ENCODE results near the gene DOCK4. TPM values are rescaled to one million over a fixed set of nuclear protein-coding genes. Genes with fewer than 3 reads are reported as not detected.

DOCK4 gene
- total RNA-seq, 4 donors from 2014 or later: 9.9 to 30.9 (median 13.7) TPM

DNA sequence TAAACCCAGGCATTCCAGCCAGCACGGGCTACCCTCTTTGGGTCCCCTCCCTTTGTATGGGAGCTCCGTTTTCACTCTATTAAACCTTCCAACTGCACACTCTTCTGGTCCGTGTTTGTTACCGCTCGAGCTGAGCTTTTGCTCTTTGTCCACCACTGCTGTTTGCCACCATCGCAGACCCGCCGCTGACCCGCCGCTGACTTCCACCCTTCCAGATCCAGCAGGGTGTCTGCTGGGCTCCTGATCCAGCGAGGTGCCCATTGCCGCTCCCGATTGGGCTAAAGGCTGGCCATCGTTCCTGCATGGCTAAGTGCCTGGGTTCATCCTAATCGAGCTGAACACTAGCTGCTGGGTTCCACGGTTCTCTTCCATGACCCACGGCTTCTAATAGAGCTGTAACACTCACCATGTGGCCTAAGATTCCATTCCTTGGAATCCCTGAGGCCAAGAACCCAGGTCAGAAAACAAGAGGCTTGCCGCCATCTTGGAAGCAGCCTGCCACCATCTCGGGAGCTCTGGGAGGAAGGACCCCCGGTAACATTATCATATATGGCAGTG lies 14.8 kb upstream of the DOCK4 start:
- TF ChIP-seq POLR2A (IDR thresholded peaks at IDR 0.05): no peak
- TF ChIP-seq, protein P1, sequence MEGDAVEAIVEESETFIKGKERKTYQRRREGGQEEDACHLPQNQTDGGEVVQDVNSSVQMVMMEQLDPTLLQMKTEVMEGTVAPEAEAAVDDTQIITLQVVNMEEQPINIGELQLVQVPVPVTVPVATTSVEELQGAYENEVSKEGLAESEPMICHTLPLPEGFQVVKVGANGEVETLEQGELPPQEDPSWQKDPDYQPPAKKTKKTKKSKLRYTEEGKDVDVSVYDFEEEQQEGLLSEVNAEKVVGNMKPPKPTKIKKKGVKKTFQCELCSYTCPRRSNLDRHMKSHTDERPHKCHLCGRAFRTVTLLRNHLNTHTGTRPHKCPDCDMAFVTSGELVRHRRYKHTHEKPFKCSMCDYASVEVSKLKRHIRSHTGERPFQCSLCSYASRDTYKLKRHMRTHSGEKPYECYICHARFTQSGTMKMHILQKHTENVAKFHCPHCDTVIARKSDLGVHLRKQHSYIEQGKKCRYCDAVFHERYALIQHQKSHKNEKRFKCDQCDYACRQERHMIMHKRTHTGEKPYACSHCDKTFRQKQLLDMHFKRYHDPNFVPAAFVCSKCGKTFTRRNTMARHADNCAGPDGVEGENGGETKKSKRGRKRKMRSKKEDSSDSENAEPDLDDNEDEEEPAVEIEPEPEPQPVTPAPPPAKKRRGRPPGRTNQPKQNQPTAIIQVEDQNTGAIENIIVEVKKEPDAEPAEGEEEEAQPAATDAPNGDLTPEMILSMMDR (IDR thresholded peaks at IDR 0.05): no peak
- Histone ChIP-seq H3K27me3 (no peaks in the 10 kb centered on the region), H3K4me3 (no peak overlapping the region), H3K9me3 (no peaks in the 10 kb centered on the region), H3K36me3 (no peaks in the 10 kb centered on the region), H3K27ac (no peak overlapping the region), H3K4me1 (peaks cover 0 to 3% (median 2%) of the 10 kb centered on the region in 3 donors)
- 88 to 90% methylated on average over 4 to 20 of the region's 20 CpGs for WGBS, 2 donors
- no peak for DNase-seq
- intact Hi-C loops (cut with DNase I): no loop called here

DNA sequence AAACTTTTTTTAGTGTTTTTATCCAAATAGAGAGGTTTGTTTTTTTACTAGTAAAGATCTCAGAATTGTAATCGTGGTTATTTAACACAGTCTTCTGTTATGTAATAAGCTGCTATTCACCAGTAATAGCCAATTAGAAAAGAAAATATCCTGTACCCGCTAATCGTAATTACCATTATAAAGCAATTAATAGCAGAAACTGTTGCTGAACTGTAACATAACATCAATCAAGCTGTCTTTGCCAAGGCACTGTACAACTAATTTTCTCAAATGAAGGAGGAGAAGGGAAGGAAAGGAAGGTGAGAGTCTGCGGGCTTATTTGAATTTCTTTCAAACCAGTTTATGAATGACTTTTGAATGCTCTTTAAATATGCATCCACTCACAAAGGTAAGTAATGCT lies 9.6 kb upstream of the DOCK4 start:
- intact Hi-C loops (cut with DNase I): no loop called here
- H3K4me1 ChIP-seq: peaks cover 0 to 12% (median 0%) of the 10 kb centered on the region in 3 donors

DNA sequence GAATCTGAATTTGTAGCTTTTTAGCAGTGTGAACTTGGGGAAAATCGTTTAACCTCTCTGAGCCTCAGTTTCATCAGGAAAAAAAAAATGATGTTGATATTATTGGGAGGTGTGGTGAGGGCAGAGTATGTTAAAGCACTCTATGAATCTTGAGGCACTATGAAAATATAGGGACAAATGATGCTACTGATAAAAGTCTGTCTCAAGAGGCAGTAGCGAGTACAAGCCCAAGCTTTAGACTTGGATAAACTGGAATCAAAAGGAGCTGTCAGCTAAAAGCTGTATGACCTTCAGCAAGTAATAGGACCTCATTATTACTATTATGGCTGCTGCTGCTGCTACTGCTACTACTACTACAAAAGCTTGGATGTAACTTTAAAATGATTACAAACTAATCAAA lies 8.7 kb upstream of the DOCK4 start:
- no peak for TF ChIP-seq POLR2A (IDR thresholded peaks at IDR 0.05)
- TF ChIP-seq, protein P1 (IDR thresholded peaks at IDR 0.05): no peak
- Histone ChIP-seq H3K36me3 (no peaks in the 10 kb centered on the region), H3K27me3 (no peaks in the 10 kb centered on the region), H3K27ac (no peak overlapping the region), H3K9me3 (no peaks in the 10 kb centered on the region), H3K4me3 (no peak overlapping the region), H3K4me1 (peaks cover 0 to 12% (median 0%) of the 10 kb centered on the region in 3 donors)
- intact Hi-C loops (cut with DNase I): no loop called here
- 84 to 89% methylated on average over 2 of the region's 2 CpGs for WGBS, 2 donors
- no peak for DNase-seq

More for the DNA sequence above, 9.6 kb upstream of the DOCK4 start:
- DNase-seq: no peak
- no peak for TF ChIP-seq POLR2A (IDR thresholded peaks at IDR 0.05)
- TF ChIP-seq, protein P1 (IDR thresholded peaks at IDR 0.05): no peak
- H3K36me3 ChIP-seq: no peaks in the 10 kb centered on the region
- H3K27me3 ChIP-seq: no peaks in the 10 kb centered on the region
- H3K27ac ChIP-seq: no peak overlapping the region
- H3K4me3 ChIP-seq: no peak overlapping the region
- no peaks in the 10 kb centered on the region for H3K9me3 ChIP-seq
- 62 to 78% methylated on average over 4 of the region's 4 CpGs for WGBS, 2 donors

DNA sequence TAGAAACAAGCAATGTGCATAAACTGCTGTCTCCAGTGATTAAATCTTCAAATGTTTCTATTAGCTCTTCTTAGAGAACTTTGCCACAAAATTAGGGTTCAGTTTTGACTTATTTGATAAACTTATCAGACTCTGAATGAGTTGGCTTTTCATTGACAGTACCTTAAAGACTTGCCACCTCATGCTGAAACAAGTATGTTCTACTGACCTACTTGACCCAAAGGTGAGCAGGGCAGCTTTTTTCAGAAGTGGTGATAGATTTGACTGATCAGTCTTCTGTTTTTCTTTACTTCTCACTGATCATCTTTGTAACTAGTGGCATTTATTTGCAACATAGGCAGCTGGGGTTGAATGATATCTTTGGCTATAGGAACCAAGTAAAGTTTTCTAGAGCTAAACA lies 8.1 kb upstream of the DOCK4 start:
- no peak for DNase-seq
- Histone ChIP-seq H3K27ac (no peak overlapping the region), H3K4me1 (peaks cover 0 to 12% (median 0%) of the 10 kb centered on the region in 3 donors), H3K27me3 (no peaks in the 10 kb centered on the region), H3K4me3 (no peak overlapping the region), H3K36me3 (no peaks in the 10 kb centered on the region), H3K9me3 (no peaks in the 10 kb centered on the region)
- no peak for TF ChIP-seq POLR2A (IDR thresholded peaks at IDR 0.05)
- TF ChIP-seq, protein P1 (IDR thresholded peaks at IDR 0.05): no peak
- intact Hi-C loops (cut with DNase I): no loop called here

DNA sequence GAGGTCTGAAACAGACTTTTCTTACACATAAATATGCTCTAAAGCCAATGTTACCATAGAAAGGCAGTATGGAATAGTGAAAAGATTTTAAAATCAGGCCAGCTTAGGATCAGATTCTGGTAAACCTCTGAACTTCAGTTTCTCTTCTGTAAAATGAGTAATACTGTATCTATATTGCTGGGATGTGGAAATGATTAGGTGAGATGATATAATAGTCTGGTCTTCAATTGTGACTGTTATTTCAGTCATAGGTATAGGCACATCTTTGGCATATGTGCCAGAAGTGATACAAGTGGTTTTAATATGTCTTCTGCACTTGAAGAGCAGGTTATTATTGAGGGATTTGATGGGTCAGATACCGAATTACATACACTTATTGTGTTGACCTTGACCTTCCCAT lies 7.5 kb upstream of the DOCK4 start:
- intact Hi-C loops (cut with DNase I): no loop called here
- no peak overlapping the region for H3K4me3 ChIP-seq
- DNase-seq: no peak
- no peaks in the 10 kb centered on the region for H3K9me3 ChIP-seq
- WGBS, 2 donors: 100% methylated on average over 1 of the region's 1 CpG
- no peak overlapping the region for H3K27ac ChIP-seq
- H3K4me1 ChIP-seq: peaks cover 0 to 12% (median 0%) of the 10 kb centered on the region in 3 donors
- TF ChIP-seq POLR2A (IDR thresholded peaks at IDR 0.05): no peak
- TF ChIP-seq, protein P1 (IDR thresholded peaks at IDR 0.05): no peak
- H3K36me3 ChIP-seq: no peaks in the 10 kb centered on the region
- H3K27me3 ChIP-seq: no peaks in the 10 kb centered on the region

Data from esophagus squamous epithelium (tissue), 5 donors.